Measurements from ENCODE around the gene NALCN.

DNA sequence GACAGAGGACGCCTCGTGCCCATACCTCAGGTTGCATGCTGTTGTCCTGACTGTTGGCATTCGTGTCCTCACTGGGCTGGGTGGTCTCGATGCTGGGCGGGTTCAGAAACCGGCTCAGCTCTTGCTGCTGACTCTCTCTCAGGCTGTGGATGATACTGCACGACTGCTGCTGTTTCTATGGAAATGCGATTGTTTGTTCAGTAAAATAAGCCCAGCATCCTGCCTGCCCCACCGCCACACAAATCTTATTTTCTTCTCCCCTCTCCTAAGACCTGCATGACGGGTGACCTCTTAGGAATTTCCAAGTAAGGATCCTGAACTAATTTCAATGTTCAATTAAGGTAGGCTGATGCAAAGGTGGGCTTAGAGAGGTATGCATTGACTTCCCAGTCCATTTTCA lies 356.5 kb downstream of the NALCN start:
- TF ChIP-seq, protein P1, sequence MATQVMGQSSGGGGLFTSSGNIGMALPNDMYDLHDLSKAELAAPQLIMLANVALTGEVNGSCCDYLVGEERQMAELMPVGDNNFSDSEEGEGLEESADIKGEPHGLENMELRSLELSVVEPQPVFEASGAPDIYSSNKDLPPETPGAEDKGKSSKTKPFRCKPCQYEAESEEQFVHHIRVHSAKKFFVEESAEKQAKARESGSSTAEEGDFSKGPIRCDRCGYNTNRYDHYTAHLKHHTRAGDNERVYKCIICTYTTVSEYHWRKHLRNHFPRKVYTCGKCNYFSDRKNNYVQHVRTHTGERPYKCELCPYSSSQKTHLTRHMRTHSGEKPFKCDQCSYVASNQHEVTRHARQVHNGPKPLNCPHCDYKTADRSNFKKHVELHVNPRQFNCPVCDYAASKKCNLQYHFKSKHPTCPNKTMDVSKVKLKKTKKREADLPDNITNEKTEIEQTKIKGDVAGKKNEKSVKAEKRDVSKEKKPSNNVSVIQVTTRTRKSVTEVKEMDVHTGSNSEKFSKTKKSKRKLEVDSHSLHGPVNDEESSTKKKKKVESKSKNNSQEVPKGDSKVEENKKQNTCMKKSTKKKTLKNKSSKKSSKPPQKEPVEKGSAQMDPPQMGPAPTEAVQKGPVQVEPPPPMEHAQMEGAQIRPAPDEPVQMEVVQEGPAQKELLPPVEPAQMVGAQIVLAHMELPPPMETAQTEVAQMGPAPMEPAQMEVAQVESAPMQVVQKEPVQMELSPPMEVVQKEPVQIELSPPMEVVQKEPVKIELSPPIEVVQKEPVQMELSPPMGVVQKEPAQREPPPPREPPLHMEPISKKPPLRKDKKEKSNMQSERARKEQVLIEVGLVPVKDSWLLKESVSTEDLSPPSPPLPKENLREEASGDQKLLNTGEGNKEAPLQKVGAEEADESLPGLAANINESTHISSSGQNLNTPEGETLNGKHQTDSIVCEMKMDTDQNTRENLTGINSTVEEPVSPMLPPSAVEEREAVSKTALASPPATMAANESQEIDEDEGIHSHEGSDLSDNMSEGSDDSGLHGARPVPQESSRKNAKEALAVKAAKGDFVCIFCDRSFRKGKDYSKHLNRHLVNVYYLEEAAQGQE (IDR thresholded peaks at IDR 0.05; ENCODE audit: low read depth), result no peak
- TF ChIP-seq CEBPB (IDR thresholded peaks at IDR 0.05) (no peak), EP300 (IDR thresholded peaks at IDR 0.05; ENCODE audit: borderline replicate concordance) (no peak)

Data from Ishikawa (cell line).